ENCODE data around the gene RALGPS1.

DNA sequence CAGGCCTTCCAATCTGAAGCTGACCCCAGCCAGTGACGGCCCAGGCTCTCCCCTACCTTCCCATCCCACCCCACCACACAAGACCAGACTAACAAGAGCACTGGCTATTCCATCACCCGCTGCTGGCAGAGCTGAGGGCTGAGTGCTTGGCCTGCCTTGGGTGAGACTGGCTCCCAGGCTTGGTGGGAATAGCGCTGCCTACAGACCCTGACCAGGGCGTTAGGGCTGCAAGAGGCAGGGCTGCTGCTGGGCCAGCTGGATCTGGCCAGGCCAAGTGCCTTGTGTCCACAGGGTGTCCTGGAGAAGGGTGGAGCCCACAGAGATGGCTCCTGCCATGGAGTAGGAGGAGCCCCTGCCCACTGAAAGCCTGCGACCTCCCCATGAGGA, 239.4 kb downstream of the RALGPS1 start:
- TF ChIP-seq, protein P1, sequence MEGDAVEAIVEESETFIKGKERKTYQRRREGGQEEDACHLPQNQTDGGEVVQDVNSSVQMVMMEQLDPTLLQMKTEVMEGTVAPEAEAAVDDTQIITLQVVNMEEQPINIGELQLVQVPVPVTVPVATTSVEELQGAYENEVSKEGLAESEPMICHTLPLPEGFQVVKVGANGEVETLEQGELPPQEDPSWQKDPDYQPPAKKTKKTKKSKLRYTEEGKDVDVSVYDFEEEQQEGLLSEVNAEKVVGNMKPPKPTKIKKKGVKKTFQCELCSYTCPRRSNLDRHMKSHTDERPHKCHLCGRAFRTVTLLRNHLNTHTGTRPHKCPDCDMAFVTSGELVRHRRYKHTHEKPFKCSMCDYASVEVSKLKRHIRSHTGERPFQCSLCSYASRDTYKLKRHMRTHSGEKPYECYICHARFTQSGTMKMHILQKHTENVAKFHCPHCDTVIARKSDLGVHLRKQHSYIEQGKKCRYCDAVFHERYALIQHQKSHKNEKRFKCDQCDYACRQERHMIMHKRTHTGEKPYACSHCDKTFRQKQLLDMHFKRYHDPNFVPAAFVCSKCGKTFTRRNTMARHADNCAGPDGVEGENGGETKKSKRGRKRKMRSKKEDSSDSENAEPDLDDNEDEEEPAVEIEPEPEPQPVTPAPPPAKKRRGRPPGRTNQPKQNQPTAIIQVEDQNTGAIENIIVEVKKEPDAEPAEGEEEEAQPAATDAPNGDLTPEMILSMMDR (IDR thresholded peaks at IDR 0.05), result no peak
- TF ChIP-seq EZH2 (IDR thresholded peaks at IDR 0.05) (no peak), EZH2phosphoT487 (IDR thresholded peaks at IDR 0.05) (no peak)
